Thyroid gland (tissue), 4 donors: Measurements from ENCODE around the gene APOC4.

Experiments used
- POLR2A ChIP-seq, 2 donors: fragments of 450-650 bp; IDR thresholded peaks; one replicate each; pipeline ENCODE4 v1.6.1; 2017; ENCODE audit warnings: antibody characterized with exemption in 2 of 2, mild to moderate bottlenecking in 2 of 2, moderate library complexity in 1 of 2
- TF ChIP-seq, protein P1 (sequence below), 6 experiments: fragments of 200-600 bp in 3 of 6; fragments of 450-650 bp in 3 of 6; sonication (generic) in 3 of 6; IDR thresholded peaks; one replicate each; pipeline ENCODE4 v1.5.1; 2016 to 2019; ENCODE audit warnings: antibody characterized with exemption in 6 of 6, mild to moderate bottlenecking in 2 of 6, inconsistent platforms in 1 of 6, moderate library complexity in 1 of 6

DNA sequence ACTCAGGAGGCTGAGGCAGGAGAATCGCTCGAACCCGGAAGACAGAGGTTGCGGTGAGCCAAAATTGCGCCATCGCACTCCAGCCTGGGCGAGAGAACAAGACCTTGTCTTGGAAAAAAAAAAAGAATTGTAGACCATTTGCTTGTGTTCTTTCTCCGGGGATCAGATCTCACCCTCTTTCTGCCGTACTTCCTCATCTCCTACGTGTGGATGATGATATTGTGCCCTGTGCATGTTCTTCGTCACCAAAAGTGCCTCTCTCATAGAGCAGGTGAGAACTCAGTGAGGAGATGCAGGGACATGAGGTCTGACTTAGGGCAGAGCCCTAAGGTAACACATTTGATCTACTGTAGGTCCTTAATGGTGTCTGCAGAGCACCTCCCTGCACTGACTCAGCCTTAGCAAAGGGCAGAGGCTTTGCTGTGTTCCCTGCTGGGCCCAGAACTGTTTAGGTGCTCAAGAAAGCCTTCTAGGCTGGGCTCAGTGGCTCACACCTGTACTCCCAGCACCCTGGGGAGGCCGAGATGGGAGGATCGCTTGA, 5.1 kb downstream of the APOC4 start:
- TF ChIP-seq, protein P1, sequence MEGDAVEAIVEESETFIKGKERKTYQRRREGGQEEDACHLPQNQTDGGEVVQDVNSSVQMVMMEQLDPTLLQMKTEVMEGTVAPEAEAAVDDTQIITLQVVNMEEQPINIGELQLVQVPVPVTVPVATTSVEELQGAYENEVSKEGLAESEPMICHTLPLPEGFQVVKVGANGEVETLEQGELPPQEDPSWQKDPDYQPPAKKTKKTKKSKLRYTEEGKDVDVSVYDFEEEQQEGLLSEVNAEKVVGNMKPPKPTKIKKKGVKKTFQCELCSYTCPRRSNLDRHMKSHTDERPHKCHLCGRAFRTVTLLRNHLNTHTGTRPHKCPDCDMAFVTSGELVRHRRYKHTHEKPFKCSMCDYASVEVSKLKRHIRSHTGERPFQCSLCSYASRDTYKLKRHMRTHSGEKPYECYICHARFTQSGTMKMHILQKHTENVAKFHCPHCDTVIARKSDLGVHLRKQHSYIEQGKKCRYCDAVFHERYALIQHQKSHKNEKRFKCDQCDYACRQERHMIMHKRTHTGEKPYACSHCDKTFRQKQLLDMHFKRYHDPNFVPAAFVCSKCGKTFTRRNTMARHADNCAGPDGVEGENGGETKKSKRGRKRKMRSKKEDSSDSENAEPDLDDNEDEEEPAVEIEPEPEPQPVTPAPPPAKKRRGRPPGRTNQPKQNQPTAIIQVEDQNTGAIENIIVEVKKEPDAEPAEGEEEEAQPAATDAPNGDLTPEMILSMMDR (IDR thresholded peaks at IDR 0.05), result no peak
- TF ChIP-seq POLR2A (IDR thresholded peaks at IDR 0.05), result no peak
